ENCODE data around the gene MVB12B.

Gene MVB12B

DNA sequence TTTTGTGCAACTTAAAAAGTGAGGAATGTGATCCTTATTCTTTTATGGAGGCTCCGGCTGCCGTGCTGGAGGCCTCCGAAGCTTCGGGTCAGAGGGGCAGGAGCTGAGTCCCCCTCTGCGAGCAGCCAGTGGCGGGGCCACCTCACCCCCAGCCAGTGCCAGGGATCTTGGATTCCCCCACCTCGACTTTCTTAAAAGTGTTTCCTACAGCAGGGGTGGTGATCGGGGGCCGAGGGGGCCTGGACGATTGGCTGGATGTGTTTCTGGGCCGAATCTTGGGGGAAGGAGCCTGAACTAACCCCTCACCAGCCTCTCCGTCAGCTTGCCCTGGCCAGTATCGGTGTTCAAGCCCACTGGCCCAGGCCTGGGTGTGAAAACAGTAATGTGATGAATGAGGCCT, 194.9 kb downstream of the MVB12B start:
- DNase-seq (ENCODE audit: low read depth), result no peak

DNA sequence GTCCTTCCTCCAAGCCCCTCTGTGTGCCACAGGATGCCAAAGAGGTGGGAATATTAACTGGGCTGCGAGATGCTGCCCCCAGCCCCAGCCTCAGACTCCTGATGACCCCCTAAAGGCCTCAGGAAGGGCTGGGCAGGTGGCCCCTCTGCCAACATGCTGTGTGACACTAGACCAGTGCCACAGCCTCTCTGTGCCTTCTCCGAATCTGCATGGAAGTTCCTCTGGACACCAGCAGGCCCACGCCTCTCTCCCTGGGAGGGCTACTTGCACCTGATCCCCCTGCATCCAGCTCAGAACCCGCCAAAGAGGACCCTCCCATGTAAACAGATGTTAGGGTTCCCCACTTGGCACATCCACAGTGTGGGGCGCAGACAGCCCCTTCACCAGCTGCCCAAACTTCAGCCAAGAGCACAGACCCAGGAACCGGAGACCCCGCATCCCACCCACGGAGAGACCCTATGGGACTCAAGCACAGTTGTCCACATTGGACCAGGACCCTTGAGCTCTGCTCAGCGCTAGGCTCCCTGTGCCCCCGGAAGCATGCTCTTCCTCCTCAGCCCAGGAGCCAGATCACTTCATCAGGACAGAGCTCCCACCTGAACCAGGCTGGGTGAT, 195.5 kb downstream of the MVB12B start:
- no peak for DNase-seq (ENCODE audit: low read depth)

DNA sequence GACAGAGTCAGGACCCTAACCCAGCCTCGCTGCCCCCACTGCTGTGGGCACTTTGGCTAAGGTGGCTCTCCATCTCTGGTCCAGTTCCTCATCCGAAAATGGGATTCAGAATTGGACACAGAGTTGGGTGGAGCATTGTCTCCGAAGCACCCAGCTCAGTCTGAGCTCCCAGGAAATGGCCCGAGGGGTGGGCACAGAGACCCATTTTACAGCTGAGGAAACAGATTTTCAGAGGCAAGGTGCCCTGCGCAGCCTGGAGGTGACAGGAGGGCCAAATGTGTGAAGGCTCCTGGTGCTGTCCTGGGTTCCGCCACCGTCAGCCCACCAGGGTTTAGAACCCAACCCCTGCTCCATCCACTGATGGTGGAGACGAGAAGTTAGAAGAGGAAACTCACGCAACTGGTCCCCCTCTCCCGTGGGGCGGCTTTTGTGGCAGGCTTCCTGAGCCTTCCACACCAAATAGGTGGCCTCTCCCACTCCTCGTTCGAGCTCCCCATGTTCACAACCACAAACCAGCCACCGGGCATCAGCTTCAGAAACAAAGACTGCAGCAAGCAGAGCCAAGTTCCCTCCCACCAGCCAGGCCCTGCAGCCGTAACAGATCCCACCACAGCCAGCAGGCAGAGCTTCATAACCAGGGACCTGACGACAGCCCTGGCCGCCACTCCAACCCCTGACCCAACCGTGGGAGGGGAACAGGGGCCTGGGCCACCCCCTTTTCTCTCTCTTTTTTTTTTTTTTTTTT, 196.2 kb downstream of the MVB12B start:
- DNase-seq (ENCODE audit: low read depth), result no peak

DNA sequence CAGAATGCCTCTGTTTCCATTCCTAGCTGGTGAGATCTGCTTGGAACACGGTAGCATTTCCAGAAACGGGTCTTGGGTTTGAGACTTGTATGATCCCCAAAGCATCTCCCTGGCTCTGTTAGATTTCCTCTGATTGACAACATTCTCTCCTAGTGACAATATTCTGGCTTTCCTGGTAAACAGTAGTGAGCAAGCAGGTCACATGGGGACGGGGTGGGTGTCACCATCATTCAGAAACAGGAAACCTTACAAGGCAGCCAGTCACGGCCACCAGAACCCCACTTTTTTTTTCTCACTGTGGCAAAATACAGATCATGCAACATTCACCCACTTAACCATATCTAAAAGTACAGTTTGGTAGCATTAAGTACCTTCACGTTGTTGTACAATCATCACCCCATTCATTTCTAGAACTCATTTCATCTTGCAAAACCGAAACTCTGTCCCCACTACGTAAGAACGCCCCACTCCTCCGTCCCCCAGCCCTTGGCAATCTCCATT, 197.0 kb downstream of the MVB12B start:
- DNase-seq (ENCODE audit: low read depth), result no peak

DNA sequence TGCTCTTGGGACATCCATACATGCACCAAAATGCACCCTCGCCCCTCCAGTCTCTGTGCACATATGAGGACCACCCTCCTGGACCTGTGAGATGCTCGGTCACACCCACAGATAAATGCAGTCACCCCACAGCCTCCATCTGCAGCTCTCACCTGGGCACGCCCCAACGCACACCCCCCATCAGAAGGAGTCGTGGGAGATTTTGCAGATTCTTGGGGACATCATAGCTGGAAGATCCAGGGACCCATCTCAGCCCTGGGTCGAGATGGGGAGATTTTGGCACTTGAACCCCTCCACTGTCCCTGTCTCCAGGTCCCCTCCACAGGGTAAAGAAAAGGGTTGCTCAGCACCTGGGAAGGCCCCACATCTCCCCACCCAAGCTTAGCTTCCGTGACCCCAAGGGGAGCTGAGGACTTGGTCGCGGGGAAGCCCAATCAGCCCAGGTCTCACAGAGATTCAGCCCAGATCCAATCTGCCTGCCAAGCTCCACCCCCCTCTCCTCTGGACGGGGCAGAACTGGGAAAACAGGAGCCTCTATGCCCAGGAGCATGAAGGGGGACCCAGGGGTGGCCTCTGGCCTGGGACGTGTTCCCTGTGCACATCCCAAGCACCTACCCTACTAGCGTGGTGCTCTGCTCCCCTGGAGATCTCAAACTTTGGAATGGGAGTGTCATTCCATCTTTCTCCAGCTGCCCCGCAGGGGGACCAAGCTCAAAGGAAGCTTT, 197.9 kb downstream of the MVB12B start:
- DNase-seq (ENCODE audit: low read depth), result no peak

DNA sequence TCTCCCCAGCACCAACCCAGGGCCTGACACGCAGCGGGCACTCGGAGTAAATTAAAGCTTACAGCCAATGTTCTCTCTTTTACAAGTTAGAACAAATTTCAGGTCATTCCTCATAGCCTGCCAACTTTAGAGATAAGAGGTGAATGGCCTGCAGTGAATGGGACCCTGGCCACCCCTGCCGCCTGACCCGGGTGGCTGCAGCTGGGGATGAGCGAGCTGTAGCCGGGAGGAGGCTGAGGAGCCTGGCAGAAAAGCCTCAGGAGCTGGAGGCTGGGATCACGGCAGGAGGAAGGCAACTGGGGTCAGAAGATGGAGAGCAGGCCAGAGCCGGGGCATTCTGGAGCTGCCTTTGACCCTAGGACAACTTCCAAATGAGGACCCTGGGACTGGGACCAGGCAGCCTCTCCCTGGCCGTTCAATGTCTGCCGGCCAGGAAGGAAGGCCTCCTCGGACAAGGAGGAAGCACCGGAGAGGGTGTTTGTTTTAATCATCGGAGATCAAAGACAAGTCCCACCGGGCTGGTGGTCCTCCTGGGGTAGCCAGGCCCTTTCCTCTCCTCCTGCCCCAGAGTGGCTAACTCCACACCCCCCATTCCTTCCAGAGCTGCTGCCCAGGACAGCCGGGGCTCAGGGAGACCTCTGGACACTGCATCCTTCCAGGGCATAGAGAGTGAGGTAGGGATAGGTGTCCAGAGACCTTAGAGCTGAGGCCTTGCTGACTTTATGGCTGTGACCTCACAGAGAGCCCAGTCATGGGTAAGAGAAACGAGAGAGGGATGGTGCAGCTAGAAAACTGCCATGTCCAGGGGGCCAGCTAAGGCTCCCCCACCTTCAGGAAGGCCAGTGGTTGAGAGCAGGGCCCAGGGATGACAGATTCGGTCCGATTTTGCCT, 199.8 kb downstream of the MVB12B start:
- no peak for DNase-seq (ENCODE audit: low read depth)

DNA sequence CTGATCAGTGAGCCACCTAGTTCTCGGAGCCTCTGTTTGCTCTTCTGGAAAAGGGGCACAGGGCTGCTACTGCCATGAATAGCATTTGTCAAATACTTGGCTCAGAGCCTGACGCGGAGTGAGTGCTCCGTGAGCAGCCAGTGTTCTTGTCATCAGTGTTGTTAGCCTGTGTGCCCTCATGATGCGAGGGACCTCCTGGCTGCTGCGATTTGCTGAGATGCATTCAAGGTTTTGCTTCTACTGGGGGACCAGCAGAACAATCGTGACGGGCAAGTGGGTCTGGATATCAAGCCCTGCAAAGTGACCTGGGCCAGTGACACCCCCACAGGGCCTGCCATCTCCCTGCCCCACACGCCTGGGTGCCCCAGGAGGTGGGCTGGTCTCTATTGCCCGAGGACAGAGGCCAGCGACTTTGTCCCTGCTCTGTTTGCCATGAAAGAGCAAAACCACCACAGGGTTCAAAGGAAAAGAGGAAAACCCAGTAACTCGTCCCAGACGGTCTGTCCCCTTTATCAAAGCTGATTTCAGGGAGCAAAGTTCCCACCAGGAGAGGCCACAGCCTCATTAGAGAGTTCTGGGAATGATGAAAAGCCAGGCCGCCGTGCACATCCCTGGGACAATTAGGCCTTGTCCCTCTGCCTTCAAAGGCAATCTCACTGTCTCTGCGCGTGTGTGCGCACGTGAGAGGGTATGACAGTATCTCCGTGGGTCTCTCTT, 200.6 kb downstream of the MVB12B start:
- DNase-seq (ENCODE audit: low read depth), result no peak

DNA sequence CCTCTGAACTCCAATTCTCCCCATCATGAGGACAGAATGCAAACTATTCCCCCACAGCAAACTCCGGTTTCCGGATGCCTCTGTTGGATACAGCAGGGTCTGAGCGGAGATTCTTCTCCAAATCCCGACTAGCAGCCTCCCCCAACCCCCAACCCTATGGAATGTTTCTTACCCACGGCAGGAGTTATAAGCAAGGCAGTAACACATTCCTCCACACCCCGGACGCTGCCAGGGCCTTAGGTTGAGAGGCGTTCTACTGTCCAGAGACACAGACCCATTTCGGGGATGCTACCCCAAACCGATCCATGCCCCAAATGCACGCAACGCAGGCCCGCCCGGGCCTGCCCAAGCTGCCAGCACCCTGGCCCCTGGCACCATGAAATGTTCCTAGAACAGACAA, 201.5 kb downstream of the MVB12B start:
- no peak for DNase-seq (ENCODE audit: low read depth)

DNA sequence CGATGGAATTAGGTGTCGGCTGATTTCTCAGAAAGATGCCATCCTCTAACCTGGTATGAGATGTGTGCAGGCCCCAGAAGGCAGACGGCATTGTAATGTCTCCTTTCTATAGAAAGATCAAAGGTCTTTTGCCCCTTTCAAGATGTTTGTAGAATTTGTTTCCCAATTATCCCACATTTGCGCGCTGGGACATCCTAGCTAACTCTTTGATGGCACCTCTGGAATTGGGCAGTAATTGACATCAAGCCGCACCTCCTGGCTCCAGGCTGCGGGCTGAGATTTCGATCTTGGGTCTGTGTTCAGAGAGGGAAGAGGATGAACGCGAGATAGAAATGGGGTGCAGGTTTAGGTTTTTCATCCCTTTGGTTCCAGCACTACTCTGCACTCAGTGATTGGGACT, 202.3 kb downstream of the MVB12B start:
- DNase-seq (ENCODE audit: low read depth), result no peak

DNA sequence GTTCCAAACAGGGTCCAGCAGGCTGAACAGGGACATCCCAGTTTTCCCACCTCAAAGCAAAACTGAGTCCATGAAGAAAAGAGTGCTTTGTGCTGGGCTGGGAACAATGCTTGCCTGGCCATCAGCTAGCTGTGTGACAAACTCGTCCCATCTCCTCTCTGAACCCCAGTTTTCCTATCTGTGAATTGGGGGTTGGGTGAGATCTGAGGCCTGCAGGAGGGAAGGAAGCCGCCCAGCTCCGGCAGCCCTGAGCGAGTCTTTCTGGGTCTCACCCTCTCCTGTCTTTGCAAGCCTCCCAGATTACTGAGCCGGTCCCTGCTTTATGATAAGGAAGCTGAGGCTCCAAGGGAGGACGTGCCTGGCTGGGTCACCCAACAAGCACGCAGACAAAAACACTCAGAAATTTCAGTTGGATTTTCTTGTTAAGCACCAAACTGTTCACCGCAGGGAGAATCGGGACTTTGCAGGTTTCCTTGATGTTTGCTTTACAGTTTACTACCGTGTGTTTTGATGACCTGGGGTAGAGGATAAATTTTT, 204.5 kb downstream of the MVB12B start:
- DNase-seq (ENCODE audit: low read depth), result no peak

DNA sequence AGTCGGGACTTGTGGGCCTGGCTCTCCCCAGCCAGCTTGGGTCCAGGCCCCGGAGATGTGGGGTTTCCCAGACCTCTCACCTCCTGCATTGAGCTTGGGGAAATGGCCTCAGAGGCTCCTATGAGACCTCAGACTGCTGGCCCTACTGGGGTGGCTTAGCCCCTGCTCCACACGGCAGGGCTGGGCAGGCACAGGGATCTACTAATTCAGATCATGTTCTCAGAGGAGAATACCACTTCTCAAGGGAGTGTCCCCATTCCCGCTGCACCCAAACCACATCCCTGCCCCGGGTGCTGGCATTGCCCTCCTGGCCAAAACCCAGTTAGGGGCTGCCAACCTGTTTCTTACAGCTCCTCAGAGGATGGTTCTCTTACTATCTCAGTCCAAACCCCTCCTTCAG, 205.0 kb downstream of the MVB12B start:
- DNase-seq (ENCODE audit: low read depth), result no peak

DNA sequence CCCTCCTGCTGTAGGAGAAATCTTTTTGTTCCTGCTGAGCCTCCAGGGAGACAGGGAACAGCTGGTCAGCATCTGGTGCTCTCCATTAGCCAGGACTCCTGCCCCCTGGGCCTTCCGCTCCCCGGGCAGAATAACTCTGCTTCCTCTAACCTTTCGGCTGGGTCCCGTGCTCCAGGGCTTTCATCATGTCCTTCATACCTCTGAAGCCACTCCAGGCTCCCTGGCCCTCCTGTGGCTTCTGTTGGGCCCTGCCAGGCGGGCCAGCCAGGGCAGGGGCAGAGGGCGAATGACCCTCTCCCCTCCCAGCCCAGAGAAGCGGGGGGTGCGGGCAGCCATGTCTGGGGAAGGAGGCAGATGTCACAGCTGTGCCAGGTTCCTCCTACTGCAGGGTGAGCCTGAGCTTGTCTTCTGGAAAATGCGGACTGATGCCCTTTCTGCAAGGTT, 205.4 kb downstream of the MVB12B start:
- DNase-seq (ENCODE audit: low read depth), result no peak

DNA sequence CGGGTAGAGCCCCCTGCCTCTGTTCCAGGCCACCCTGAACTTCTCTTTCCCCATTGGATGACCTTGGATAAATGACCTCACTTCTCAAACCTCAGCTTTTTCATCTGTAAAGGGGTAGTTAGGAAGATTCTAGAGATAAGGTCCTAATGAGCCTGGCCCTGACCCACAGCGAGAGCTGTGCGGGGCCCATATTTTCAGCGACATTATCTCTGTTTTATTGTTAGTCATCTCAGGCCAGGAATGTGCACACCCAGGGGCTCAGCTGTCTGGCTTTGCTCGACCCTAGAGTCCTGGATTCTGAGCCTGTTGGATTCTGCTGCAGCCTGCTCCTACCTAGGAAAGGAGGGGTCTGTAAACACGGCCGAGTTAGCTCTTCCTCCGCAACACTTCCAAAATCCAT, 205.9 kb downstream of the MVB12B start:
- no peak for DNase-seq (ENCODE audit: low read depth)

DNA sequence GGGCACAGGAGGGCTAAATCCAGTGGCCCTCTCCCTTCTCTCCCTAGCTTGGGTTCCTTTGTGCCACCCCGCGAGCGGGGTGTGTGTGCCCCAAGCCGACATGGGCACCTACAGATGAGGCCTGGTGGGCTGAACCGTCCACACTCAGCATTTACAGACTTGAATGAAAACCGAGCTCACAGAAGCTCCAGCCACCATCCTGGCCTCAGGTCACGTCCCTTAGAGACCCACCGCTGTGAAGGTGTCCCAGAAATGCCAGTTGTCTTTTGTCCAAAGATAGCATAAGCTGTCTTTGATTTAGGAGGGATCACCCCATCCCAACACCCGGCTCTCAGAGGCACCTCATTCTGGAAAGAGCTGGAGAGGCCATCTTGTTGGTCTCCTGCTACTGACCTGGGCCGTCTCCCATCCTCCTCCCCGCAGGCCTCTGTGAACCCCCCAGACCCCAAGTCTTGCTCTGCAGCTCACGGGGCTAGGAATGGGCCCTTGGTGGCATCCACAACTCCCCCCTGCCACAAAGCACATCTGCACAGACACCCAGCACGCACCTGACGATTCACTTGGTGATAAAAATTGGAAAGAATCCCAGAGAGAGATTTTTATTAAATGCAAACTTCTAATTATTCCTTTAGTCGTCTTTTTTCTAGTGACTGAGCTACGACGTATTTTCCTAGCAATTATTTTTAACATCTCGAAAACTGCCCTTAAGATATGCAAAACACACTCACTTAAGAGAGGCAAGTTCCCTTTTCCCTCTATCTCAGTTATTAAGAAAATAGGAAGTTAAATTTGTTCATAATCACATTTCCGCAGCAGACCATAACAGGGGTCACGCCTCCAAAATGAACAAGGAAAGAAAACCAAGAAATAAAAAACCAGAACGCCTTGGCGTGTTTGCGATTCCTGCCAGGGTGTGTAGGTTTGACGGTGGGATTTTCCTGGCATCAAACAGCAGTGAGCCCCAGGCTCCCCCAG, 206.6 kb downstream of the MVB12B start:
- DNase-seq (ENCODE audit: low read depth), result no peak

DNA sequence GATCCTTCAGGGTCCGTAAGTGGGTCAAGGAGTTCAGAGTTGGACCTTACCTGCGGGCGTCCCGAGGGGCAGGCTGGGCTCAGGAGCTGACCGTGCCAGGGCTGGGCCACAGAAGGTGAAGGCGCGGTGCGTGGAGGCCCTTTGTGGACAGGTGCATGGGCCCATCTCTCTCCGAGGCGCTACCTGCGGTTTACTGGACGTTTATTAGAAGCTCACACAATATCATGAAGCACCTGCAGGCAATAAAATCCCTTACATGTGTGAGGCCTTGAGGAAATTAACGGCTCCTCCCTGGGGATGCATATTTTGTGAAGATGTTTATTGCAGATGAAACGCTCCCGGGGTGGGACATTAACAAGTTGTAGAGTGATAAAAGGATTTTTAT, 207.3 kb downstream of the MVB12B start:
- DNase-seq (ENCODE audit: low read depth), result no peak

DNA sequence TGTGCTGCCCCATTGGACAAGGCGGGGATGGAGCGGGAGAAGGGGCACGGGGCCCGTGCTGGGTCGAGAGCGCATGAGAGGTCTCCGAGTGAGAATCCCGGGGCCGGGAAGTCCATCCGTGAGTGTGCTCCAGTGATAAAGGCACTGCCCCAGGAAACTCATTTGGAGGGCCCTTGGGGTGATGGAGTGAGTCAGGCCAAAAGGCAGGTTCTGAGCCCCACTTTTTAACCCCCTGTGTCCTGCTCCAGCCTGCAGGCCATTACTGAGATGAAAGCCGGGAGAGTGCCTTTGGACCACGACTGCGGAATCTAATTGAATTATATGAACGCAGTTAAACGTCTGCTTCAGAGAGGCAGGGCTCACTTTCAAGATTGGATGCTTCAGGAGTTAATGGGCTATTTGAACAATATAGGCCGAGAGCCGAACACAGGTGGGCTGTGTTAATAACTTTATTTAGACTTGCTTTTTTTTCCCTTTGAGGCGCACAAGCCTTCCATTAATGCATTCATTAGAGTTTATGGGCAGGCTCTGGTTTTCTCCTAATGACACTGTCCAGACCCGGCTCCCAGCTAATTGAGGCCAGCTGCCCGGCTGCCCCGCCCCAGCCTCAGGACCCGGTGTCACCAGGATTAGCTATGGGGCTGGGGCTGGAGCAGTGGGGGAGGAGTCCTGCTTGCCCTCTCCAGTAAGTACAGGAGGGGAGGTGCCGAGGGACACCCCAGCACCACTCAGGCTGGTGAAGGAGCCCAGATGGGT, 208.0 kb downstream of the MVB12B start:
- DNase-seq (ENCODE audit: low read depth), result no peak

DNA sequence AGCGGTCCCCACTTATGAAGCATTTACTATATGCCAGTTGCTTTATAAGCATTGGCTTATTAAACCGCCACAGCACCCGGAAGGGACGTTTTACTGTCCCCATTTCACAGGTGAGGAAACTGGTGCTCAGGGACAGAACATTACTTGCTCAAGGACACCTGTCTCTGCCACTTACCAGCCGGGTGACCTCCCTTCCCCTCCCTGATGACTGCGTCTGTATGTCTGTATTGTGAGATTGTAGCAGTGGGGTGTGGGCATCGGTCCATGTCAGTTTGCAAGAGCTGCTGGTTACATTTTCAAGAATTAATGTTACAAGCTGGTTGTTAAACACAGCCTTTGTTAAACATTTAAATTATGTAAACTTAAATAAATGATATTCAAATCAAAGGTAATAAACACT, 209.5 kb downstream of the MVB12B start:
- no peak for DNase-seq (ENCODE audit: low read depth)

DNA sequence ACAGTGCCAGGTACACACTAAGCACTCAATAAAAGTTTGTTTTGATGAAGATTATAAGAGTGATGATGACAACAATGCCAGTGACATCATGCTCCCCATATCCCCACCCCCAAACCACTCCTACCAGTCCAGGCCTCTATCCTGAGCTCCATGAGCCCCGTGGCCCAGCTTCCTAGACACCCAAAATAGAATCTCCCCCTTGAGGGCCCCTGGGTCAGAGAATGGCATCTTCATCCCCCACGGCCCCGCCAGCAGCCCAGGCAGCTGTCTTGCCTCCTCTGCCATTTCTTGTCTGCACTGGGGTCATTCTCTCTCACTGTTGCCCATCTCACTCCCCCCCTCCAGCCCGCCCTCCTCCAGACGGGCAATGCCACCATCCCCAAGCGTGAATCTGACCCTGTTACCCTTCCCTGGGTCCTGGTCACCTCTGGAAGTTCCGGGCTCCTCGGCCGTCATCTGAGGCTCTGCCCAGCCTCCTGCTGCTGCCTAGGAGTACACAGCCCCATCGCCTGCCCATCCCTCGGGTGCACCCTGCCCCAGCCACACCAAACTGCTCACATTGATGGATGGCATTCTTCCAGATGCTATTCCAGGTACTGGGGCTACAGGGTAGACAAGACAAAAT, 210.3 kb downstream of the MVB12B start:
- DNase-seq (ENCODE audit: low read depth), result no peak

DNA sequence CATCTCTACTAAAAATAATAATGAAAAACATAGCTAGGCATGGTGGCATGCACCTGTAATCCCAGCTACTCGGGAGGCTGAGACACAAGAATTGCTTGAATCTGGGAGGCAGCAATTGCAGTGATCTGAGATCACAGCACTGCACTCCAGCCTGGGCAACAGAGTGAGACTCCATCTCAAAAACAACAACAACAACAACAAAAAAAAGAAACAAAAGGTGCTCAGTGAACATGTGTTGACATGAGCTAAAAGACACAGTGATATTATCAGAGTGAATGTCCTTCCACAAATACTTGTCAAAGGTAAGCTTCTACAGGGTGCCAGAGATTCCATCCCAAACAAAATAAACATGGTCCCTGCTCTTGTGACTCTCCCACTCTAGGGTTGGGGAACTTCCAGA, 211.9 kb downstream of the MVB12B start:
- no peak for DNase-seq (ENCODE audit: low read depth)

Data from activated T-cell treated with anti-CD3 and anti-CD28 coated beads for 1 hour (primary cell).